WTC11 (cell line): ENCODE measurements around the gene MUC4.

Source experiments
- ATF6 ChIP-seq: sonication (generic); formaldehyde crosslinking; IDR thresholded peaks from 2 replicates; pipeline ENCODE4 v1.8.1; 2023; ENCODE audit warnings: mild to moderate bottlenecking, missing genetic modification reagents
- TF ChIP-seq, protein P1 (sequence below): sonication (generic); formaldehyde crosslinking; IDR thresholded peaks from 2 replicates; pipeline ENCODE4 v1.8.1; 2023; ENCODE audit warnings: mild to moderate bottlenecking, missing genetic modification reagents, moderate library complexity

DNA sequence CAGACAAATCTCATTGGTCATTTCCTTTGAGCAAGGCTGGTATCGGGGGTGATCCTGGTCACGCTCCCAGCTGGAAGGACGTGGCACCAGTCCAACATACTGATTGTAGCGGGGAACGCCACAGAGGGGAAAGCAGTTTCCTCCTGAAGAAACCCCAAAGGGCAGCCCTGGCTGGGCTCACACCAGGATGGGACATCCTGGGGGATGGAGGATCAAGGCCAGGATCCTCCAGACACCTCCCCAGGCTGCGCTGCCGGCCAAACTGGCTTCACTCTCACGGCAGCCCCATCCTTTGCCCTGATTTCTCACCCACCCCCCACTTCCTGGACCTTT is 54.3 kb downstream of the MUC4 start:
- no peak for TF ChIP-seq ATF6 (CRISPR knock-in tag)
- TF ChIP-seq, protein P1, sequence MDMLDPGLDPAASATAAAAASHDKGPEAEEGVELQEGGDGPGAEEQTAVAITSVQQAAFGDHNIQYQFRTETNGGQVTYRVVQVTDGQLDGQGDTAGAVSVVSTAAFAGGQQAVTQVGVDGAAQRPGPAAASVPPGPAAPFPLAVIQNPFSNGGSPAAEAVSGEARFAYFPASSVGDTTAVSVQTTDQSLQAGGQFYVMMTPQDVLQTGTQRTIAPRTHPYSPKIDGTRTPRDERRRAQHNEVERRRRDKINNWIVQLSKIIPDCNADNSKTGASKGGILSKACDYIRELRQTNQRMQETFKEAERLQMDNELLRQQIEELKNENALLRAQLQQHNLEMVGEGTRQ (CRISPR knock-in tag) = no peak
